DMS153 treated with DMSO at 0.1 percent for 48 hours (cell line): ENCODE results near the gene IBSP.

Source experiments
- DNase-seq: peaks from one replicate; lab custom pipeline; 2025; ENCODE audit not compliant: unreplicated experiment; lab: John Stamatoyannopoulos, UW

IBSP gene

GRCh38 chr4:87838205-87838604 is 38.9 kb downstream of the IBSP start:
- DNase-seq, result no peak

DNA sequence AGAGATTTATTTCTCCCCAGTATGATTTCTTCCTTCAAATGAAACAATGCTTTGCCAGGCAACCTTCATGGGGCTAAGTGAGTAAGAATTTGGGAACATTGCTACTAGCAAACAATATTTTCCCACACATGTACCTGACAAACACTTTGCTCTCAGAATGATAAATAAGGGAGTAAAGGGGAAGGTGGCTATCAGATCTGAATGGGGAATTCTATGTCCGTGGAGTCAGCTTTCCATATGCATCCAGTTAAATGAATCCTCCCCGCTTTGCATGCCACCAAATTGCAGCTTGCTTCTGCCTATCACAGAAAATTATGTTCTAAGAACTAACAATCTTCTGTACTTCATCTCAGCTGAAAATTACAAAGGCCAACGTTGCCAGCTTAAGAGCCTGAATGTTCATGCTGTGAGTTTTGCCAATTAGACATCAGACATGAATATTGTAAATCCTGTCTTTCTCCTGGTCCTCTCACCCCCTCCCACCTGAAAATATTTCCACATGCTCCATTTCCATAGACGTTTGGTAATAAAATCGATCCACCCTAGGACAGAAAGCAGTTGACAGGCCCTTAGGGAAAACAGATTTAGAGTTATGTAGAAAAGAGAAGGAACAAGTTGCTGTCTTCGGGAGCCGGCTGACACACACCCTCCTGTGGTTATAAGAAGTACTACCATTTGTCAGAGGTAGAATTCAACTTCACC is 39.7 kb downstream of the IBSP start:
- DNase-seq, result peak; percentile 15

DNA sequence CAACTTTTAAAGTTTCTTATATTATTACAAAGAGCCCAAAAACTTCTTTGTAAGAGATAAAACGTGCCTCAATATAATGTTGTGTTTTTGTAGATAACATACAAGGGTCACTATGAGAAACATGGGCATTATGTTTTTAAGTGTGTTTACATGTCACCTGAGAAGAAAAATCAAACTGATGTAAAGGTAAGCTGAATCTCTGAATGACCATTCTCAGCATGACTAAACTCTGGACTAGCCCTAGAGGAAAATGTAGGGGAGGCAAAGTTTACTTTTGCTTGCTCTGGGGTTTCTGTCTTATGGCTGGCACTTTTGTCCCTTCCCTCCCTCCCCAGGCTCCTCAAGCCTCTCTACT is 40.2 kb downstream of the IBSP start:
- no peak for DNase-seq

DNA sequence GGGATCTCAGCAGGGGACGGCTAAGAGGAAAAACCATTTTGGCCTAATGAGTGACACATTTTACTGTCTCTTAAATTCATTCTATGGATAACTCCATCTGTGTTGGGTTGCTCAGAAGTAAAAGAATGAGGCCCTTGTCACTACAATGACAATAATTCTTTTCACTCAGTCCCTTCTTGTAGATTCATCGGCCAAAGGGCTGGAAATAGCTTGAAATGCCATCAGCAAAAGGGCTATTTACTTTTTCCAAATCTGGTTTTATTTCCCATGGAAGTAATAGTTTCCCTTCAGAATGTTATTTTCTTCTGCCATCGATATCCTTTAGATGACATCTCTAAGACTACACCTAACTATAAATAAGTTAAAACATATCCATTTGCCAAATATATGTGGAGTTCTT is 40.8 kb downstream of the IBSP start:
- DNase-seq, result no peak

DNA sequence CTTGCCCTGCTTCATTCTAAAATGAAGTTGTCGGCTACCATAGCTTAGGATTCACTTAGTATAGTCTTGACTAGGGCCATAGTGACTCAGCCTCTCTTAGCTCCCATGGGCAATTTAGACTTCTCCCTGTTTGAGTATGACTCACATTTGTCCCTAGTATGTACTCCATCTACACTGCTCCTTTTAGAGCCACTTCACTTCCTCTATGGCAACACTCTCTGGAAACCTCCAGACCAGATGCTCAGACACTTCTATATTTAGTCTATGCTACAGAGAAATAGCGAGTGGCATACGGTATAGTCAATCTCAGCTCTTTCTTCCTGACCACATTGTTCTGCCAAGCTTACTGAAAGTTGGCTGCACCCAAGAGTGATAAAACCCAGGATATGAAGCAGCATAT is 44.6 kb downstream of the IBSP start:
- no peak for DNase-seq

- no peak for DNase-seq
Measured at GRCh38 chr4:87844452-87844851, 45.1 kb downstream of the IBSP start.

- no peak for DNase-seq
Measured at GRCh38 chr4:87846226-87846625, 46.9 kb downstream of the IBSP start.

DNA sequence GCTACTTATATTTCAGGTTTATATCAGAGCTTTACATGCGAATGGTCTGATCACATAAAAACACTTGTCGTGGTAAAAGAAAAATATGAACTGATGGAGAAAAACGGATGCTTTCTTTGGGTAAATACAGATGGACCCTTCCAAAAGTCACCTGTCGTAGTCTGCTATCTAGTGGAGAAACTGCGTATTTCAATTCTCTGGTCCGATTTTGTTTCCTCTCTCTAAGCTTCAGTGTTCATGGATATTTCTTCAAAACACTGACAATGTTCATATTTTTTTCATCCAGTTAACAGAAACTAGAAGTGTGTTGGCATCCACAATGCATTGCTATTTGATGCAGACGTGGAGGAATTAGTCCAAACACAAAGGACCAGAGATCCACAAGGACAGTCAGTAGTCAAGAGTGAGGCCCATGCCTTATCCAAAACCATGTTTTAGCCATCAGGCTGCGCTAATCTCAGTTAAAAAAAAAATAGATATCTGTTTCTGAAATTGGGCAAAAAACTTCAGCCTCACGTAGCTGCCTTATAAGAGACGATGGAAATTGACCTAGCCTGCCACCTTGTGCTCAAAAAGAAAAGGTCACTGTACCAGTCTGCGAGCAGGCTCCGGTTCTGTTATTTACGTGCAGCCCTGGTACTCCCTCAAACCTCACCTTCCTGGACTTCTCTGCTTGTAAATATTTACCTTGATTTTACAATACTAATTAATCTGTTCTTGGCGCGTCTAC is 49.4 kb downstream of the IBSP start:
- peak; percentile 62 for DNase-seq

- no peak for DNase-seq
Measured at GRCh38 chr4:87849612-87850011, 50.3 kb downstream of the IBSP start.

GRCh38 chr4:87851332-87851731 is 52.0 kb downstream of the IBSP start:
- no peak for DNase-seq

- DNase-seq, result no peak
Measured at GRCh38 chr4:87851953-87852352, 52.6 kb downstream of the IBSP start.

- DNase-seq, result peak; percentile 29
Measured at GRCh38 chr4:87853108-87853507, 53.8 kb downstream of the IBSP start.

DNA sequence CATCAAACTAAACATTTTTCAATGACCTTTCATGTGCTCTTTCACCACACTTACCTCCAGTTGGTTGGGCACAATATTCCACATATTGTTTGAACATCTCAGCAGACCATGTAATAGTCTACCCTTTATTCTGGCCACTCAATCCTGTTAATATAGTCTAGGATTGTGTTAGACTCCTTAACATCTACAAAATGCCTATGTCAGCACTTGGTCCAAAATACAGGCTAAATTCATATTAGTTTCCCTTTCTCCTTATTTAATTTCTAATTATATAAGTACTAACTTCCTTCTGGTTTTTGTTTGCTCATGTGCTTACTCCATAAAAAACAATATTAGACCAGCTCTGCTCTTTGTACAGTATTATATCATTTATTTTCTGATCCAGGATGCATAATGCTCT is 54.5 kb downstream of the IBSP start:
- DNase-seq, result no peak

DNA sequence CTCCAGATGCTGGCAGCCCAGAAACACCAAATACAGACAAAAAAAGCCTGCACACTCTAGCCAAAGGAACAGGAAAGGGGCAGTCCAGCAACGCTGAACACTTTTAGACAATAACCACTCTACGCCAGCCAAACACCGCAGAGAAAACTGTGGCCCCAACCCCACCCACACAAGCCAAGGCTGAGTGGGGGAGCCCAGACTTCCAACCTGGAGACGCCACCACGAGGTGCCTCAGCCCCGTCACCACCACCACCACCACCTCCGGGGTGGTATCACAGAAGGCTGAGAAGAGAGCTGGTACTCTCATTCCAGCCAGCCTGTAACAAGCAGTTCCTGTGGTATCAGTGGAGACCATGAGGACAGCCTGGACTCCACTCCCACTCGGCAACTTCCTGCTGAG is 56.2 kb downstream of the IBSP start:
- DNase-seq, result no peak

- DNase-seq, result no peak
Measured at GRCh38 chr4:87856816-87857215, 57.5 kb downstream of the IBSP start.

- DNase-seq, result no peak
Measured at GRCh38 chr4:87857789-87858188, 58.4 kb downstream of the IBSP start.
